HG03095 (cell line): ENCODE results near the gene ZNF606.

Experiments
- ATAC-seq: cut with Tn5 transposase; IDR thresholded peaks from one replicate; pipeline ENCODE4 v1.9.1; 2021; ENCODE audit warnings: moderate library complexity; ENCODE audit not compliant: unreplicated experiment

ZNF606 gene

GRCh38 chr19:58002384-58003173, at the start of gene ZNF606:
ZNF606 (minus strand) TSS chr19:58002820; CDS start chr19:58001319, 1,501 bp downstream.
- ATAC-seq: peak; percentile 93

- no peak for ATAC-seq
Measured at GRCh38 chr19:58052256-58052655, 49.6 kb upstream of the ZNF606 start.

GRCh38 chr19:58047672-58048071, 45.1 kb upstream of the ZNF606 start:
- ATAC-seq: no peak

GRCh38 chr19:58046856-58047255, 44.2 kb upstream of the ZNF606 start:
- no peak for ATAC-seq

- no peak for ATAC-seq
Measured at GRCh38 chr19:58045411-58046050, 42.9 kb upstream of the ZNF606 start.

GRCh38 chr19:58044886-58045285, 42.3 kb upstream of the ZNF606 start:
- no peak for ATAC-seq

- no peak for ATAC-seq
Measured at GRCh38 chr19:58044391-58044790, 41.8 kb upstream of the ZNF606 start.

- no peak for ATAC-seq
Measured at GRCh38 chr19:58042495-58043340, 40.1 kb upstream of the ZNF606 start.

GRCh38 chr19:58040751-58041525, 38.3 kb upstream of the ZNF606 start:
- no peak for ATAC-seq

GRCh38 chr19:58038688-58039204, 36.1 kb upstream of the ZNF606 start:
- ATAC-seq: no peak

GRCh38 chr19:58037927-58038687, 35.5 kb upstream of the ZNF606 start:
- ATAC-seq: no peak

- no peak for ATAC-seq
Measured at GRCh38 chr19:58035863-58036262, 33.2 kb upstream of the ZNF606 start.

- ATAC-seq: no peak
Measured at GRCh38 chr19:58034477-58034793, 31.8 kb upstream of the ZNF606 start.

GRCh38 chr19:58033741-58034476, 31.3 kb upstream of the ZNF606 start, which contains the start of gene ZSCAN1:
ZSCAN1 (plus strand) TSS chr19:58034025; CDS start chr19:58037837, 3,812 bp downstream.
- ATAC-seq: no peak

GRCh38 chr19:58024661-58025060, 22.0 kb upstream of the ZNF606 start:
- ATAC-seq: no peak

- ATAC-seq: no peak
Measured at GRCh38 chr19:58022283-58022660, 19.7 kb upstream of the ZNF606 start.

GRCh38 chr19:58021541-58022282, 19.1 kb upstream of the ZNF606 start:
- ATAC-seq: no peak

GRCh38 chr19:58020129-58020528, 17.5 kb upstream of the ZNF606 start:
- ATAC-seq: no peak
